Spleen (tissue), 7 donors: Measurements from ENCODE around the gene GPATCH1.

Experiments used
- POLR2A ChIP-seq, 3 donors: fragments of 450-650 bp; IDR thresholded peaks; one replicate each; pipeline ENCODE4 v1.5.1; 2017; ENCODE audit warnings: antibody characterized with exemption in 3 of 3, mild to moderate bottlenecking in 1 of 3
- POLR2AphosphoS5 ChIP-seq, 3 donors: sonication (generic); formaldehyde crosslinking; IDR thresholded peaks; one replicate each; pipeline ENCODE4 v1.5.1; 2017; ENCODE audit warnings: antibody characterized with exemption in 3 of 3
- TF ChIP-seq, protein P1 (sequence below), 11 experiments: fragments of 200-600 bp in 7 of 11; fragments of 450-650 bp in 4 of 11; sonication (generic) in 4 of 11; IDR thresholded peaks in 8 of 11; conservative IDR thresholded peaks in 3 of 11; 1 replicate in 7 of 11; 2 replicates in 4 of 11; pipeline versions ENCODE4 v1.4.0 to v1.8.0; 2016 to 2021; ENCODE audit warnings: antibody characterized with exemption in 11 of 11, inconsistent platforms in 4 of 11, mild to moderate bottlenecking in 1 of 11
- donor health status: DM: no; HTN: no; CAD: no; lungs with moderate emphysema.
- donor health status: DM: no; HTN: no; CAD: no.
- donor health status: DM: no; HTN: no; CAD: no.

DNA sequence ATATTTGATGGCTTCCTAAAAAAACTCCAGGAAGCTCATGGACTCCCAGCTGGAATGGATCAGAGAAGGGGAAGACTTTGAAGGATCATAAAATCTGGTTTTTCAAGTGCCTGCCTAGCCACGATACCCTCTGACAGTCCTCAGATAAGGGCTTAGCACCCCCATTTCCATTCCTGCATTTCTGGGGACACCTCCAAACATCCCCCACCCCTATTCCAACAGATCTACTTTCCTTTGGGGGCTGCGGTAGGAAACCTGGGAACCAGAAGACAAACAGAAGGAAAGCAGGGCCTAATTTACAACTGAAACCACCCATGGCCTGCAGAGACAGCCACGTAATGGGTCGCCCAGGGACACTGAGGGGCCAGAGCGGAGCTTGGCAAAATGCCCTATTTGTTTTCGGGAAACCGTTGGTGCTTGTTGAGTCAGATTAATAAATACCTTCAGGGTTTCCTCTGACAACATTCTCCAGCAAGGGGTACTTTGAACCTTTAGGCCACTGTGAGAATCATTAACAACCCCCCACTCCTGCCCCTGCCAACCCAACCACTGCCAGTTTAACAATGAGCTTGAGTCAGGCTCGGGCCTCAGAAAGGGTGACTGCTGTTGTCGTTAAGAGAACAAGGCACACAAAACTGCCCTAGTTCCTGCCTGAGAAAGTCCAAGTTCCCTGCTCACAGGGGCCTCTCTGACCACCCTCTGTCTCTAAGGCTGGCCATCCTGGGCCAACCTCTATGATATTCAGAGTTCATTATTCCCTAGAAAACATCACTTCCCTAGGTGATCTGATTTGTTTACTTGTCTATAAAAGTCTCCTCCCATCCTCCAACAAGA, 39.8 kb upstream of the GPATCH1 start:
- TF ChIP-seq POLR2A (IDR thresholded peaks at IDR 0.05) (no peak), POLR2AphosphoS5 (IDR thresholded peaks at IDR 0.05) (no peak)
- TF ChIP-seq, protein P1, sequence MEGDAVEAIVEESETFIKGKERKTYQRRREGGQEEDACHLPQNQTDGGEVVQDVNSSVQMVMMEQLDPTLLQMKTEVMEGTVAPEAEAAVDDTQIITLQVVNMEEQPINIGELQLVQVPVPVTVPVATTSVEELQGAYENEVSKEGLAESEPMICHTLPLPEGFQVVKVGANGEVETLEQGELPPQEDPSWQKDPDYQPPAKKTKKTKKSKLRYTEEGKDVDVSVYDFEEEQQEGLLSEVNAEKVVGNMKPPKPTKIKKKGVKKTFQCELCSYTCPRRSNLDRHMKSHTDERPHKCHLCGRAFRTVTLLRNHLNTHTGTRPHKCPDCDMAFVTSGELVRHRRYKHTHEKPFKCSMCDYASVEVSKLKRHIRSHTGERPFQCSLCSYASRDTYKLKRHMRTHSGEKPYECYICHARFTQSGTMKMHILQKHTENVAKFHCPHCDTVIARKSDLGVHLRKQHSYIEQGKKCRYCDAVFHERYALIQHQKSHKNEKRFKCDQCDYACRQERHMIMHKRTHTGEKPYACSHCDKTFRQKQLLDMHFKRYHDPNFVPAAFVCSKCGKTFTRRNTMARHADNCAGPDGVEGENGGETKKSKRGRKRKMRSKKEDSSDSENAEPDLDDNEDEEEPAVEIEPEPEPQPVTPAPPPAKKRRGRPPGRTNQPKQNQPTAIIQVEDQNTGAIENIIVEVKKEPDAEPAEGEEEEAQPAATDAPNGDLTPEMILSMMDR (IDR thresholded peaks at IDR 0.05 in 8 of 11, conservative IDR thresholded peaks at IDR 0.05 in 3 of 11) = no peak
